ENCODE measurements around the gene APOBEC3F.

Gene APOBEC3F

GRCh38 chr22:39101226-39101625 lies 60.6 kb downstream of the APOBEC3F start:
- no peak overlapping the region for H3K4me3 ChIP-seq (replicated peaks; ENCODE audit: low read depth, low read length)
- no peak for DNase-seq (ENCODE audit: extremely low read depth, low read depth)
- no peak for TF ChIP-seq CTCF (IDR thresholded peaks at IDR 0.05; ENCODE audit: low read depth, low read length, missing control alignments)

- no peak for DNase-seq (ENCODE audit: extremely low read depth, low read depth)
- TF ChIP-seq CTCF (IDR thresholded peaks at IDR 0.05; ENCODE audit: low read depth, low read length, missing control alignments) = no peak
- no peak overlapping the region for H3K4me3 ChIP-seq (replicated peaks; ENCODE audit: low read depth, low read length)
Measured at GRCh38 chr22:39103431-39103830, 62.8 kb downstream of the APOBEC3F start.

Data from HFF-Myc (cell line).